H1 (cell line): Measurements from ENCODE around the gene USP49. TPM values are rescaled to one million over a fixed set of nuclear protein-coding genes. Genes with fewer than 3 reads are reported as not detected.
"Not testable (repeated sequence)": the region's sequence is repeated elsewhere in the genome, so short reads cannot be mapped to it uniquely, and the experiment has no call there.

Experiments
- CTCF ChIA-PET: fragments of 300-600 bp; sonication (Branson Sonifier 250); formaldehyde crosslinking; loops from one replicate; lab custom pipeline; 2021; ENCODE audit not compliant: partially characterized antibody; lab: Charles Lee
- POLR2A ChIA-PET: fragments of 300-600 bp; sonication (Branson Sonifier 250); formaldehyde crosslinking; loops from one replicate; lab custom pipeline; 2021; ENCODE audit warnings: inconsistent platforms; ENCODE audit not compliant: partially characterized antibody; lab: Charles Lee
- DNase-seq, 2 experiments: peaks; one replicate each; pipeline versions ENCODE4 v3.0.0 to v3.0.0-alpha.2; 2010 to 2022; ENCODE audit warnings: low spot score in 2 of 2, low read depth in 1 of 2, mixed read lengths in 1 of 2
- FAIRE-seq: peaks from 2 replicates; lab custom pipeline; 2011; peaks lifted over from hg19 to GRCh38; lab: Jason Lieb, UNC
- H2AFZ ChIP-seq: 2 replicates; pipeline ENCODE4 v1.8.1; 2012; ENCODE audit warnings: low read length, inconsistent platforms
- H2AK5ac ChIP-seq: 2 replicates; pipeline ENCODE4 v1.6.1; 2013; ENCODE audit warnings: low read depth, low read length
- H2BK120ac ChIP-seq: replicated peaks from 2 replicates; pipeline ENCODE3; 2013; ENCODE audit warnings: low read depth, low read length, inconsistent platforms
- H2BK12ac ChIP-seq: 2 replicates; pipeline ENCODE4 v1.6.1; 2013; ENCODE audit warnings: low read depth, low read length
- H2BK15ac ChIP-seq: 2 replicates; pipeline ENCODE4 v1.6.1; 2013; ENCODE audit warnings: low read length
- H2BK20ac ChIP-seq: 2 replicates; pipeline ENCODE4 v1.6.1; 2013; ENCODE audit warnings: low read length
- H2BK5ac ChIP-seq: 2 replicates; pipeline ENCODE4 v1.6.1; 2013; ENCODE audit warnings: low read depth, low read length
- H3K14ac ChIP-seq: 2 replicates; pipeline ENCODE4 v1.6.1; 2013; ENCODE audit warnings: inconsistent platforms; ENCODE audit not compliant: insufficient read length
- H3K18ac ChIP-seq: 2 replicates; pipeline ENCODE4 v1.6.1; 2013; ENCODE audit warnings: low read length; ENCODE audit errors: extremely low read depth
- H3K23ac ChIP-seq: 2 replicates; pipeline ENCODE4 v1.6.1; 2013; ENCODE audit warnings: inconsistent platforms; ENCODE audit not compliant: insufficient read length
- H3K23me2 ChIP-seq: 2 replicates; pipeline ENCODE4 v1.6.1; 2013; ENCODE audit warnings: low read depth, low read length
- H3K27ac ChIP-seq: 2 replicates; pipeline ENCODE4 v1.6.1; 2011; ENCODE audit warnings: low read depth, low read length, inconsistent platforms
- H3K27me3 ChIP-seq, 4 experiments: replicated peaks in 1 of 4; 1 replicate in 1 of 4; 2 replicates in 3 of 4; pipeline versions ENCODE4 v1.6.1 to v1.8.1; 2011 to 2013; ENCODE audit warnings: low read length in 3 of 4, mild to moderate bottlenecking in 3 of 4, inconsistent platforms in 2 of 4, mixed read lengths in 2 of 4, moderate library complexity in 1 of 4; ENCODE audit not compliant: control insufficient read depth in 3 of 4, insufficient read depth in 3 of 4; ENCODE audit errors: extremely low read depth in 1 of 4
- H3K36me3 ChIP-seq, 4 experiments: 2 replicates each; pipeline versions ENCODE4 v1.6.1 to v1.8.1; 2011 to 2013; ENCODE audit warnings: mild to moderate bottlenecking in 4 of 4, low read length in 3 of 4, moderate library complexity in 2 of 4, control low read depth in 1 of 4, inconsistent platforms in 1 of 4; ENCODE audit not compliant: insufficient read depth in 4 of 4, control insufficient read depth in 2 of 4
- H3K4ac ChIP-seq: replicated peaks from 2 replicates; pipeline ENCODE3; 2013; ENCODE audit warnings: low read length, low read depth, mixed read lengths, inconsistent platforms; ENCODE audit not compliant: insufficient read length
- H3K4me1 ChIP-seq, 4 experiments: replicated peaks in 1 of 4; 1 replicate in 1 of 4; 2 replicates in 3 of 4; pipeline versions ENCODE4 v1.6.1 to v1.8.1; 2011 to 2013; ENCODE audit warnings: low read length in 3 of 4, inconsistent platforms in 2 of 4, mixed read lengths in 1 of 4; ENCODE audit not compliant: insufficient read depth in 4 of 4, control insufficient read depth in 3 of 4
- H3K4me2 ChIP-seq, 2 experiments: 2 replicates each; pipeline versions ENCODE4 v1.6.1 to v1.8.1; 2011 to 2013; ENCODE audit warnings: low read depth in 2 of 2, low read length in 2 of 2, control low read depth in 1 of 2, inconsistent platforms in 1 of 2, mild to moderate bottlenecking in 1 of 2; ENCODE audit not compliant: insufficient read depth in 1 of 2
- H3K4me3 ChIP-seq, 4 experiments: fragments of 200-600, 300-600 bp in 1 of 4; sonication (generic), shearing (Covaris generic), sonication (Bioruptor Twin) in 1 of 4; 2 replicates each; pipeline versions ENCODE4 v1.5.1 to v1.8.1; 2011 to 2016; ENCODE audit warnings: low read length in 4 of 4, low read depth in 3 of 4, control low read depth in 2 of 4, inconsistent platforms in 2 of 4, mild to moderate bottlenecking in 2 of 4, mixed read lengths in 1 of 4, moderate library complexity in 1 of 4; ENCODE audit not compliant: insufficient read depth in 2 of 4; ENCODE audit errors: extremely low read depth in 1 of 4
- H3K56ac ChIP-seq: replicated peaks from 2 replicates; pipeline ENCODE3; 2013; ENCODE audit warnings: low read depth, mild to moderate bottlenecking, mixed read lengths, low read length, inconsistent platforms; ENCODE audit not compliant: insufficient read length
- H3K79me1 ChIP-seq: 2 replicates; pipeline ENCODE4 v1.6.1; 2013; ENCODE audit warnings: low read depth, low read length, control low read depth
- H3K79me2 ChIP-seq, 2 experiments: 2 replicates each; pipeline versions ENCODE4 v1.6.1 to v1.8.1; 2012 to 2013; ENCODE audit warnings: low read length in 2 of 2, mild to moderate bottlenecking in 2 of 2, inconsistent platforms in 1 of 2; ENCODE audit not compliant: insufficient read depth in 2 of 2, control insufficient read depth in 1 of 2
- H3K9ac ChIP-seq, 4 experiments: replicated peaks in 1 of 4; 1 replicate in 1 of 4; 2 replicates in 3 of 4; pipeline versions ENCODE4 v1.6.1 to v1.8.1; 2011 to 2013; ENCODE audit warnings: low read depth in 3 of 4, low read length in 3 of 4, control low read depth in 2 of 4, mild to moderate bottlenecking in 2 of 4, moderate library complexity in 2 of 4, inconsistent platforms in 1 of 4; ENCODE audit errors: extremely low read depth in 1 of 4
- H3K9me3 ChIP-seq, 2 experiments: 2 replicates each; pipeline versions ENCODE4 v1.6.1 to v1.8.1; 2012 to 2013; ENCODE audit warnings: mild to moderate bottlenecking in 2 of 2, moderate library complexity in 2 of 2, control low read depth in 1 of 2, inconsistent platforms in 1 of 2, low read depth in 1 of 2, low read length in 1 of 2, mixed read lengths in 1 of 2; ENCODE audit not compliant: insufficient read depth in 2 of 2
- H4K20me1 ChIP-seq, 2 experiments: replicated peaks in 1 of 2; 2 replicates each; pipeline versions ENCODE3 to v1.8.1; 2011 to 2013; ENCODE audit warnings: inconsistent platforms in 2 of 2, low read length in 2 of 2, mild to moderate bottlenecking in 1 of 2; ENCODE audit not compliant: insufficient read depth in 2 of 2, control insufficient read depth in 1 of 2
- H4K5ac ChIP-seq: 2 replicates; pipeline ENCODE4 v1.6.1; 2013; ENCODE audit warnings: low read length, low read depth, mixed read lengths, inconsistent platforms; ENCODE audit not compliant: insufficient read length
- H4K8ac ChIP-seq: 2 replicates; pipeline ENCODE4 v1.8.0; 2013; ENCODE audit warnings: mild to moderate bottlenecking, moderate library complexity, low read length, inconsistent platforms; ENCODE audit not compliant: insufficient read depth; ENCODE audit errors: extremely low read depth
- H4K91ac ChIP-seq: replicated peaks from 2 replicates; pipeline ENCODE3; 2013; ENCODE audit warnings: low read length, mixed read lengths, inconsistent platforms; ENCODE audit not compliant: insufficient read length
- HDAC6 ChIP-seq: IDR thresholded peaks from one replicate; pipeline ENCODE4 v1.7.1; 2012; ENCODE audit warnings: low read depth, mild to moderate bottlenecking, inconsistent platforms, low read length, moderate library complexity
- NRF1 ChIP-seq: IDR thresholded peaks from 2 replicates; pipeline ENCODE4 v1.6.1; 2011; ENCODE audit warnings: mild to moderate bottlenecking, low read depth, low read length, improper control_type of control experiment
- PHF8 ChIP-seq: fragments of 200-600 bp; sonication (generic); conservative IDR thresholded peaks from 2 replicates; pipeline ENCODE4 v1.7.1; 2012; ENCODE audit warnings: low read depth, mild to moderate bottlenecking, inconsistent platforms, low read length, moderate library complexity
- SP2 ChIP-seq: IDR thresholded peaks from 2 replicates; pipeline ENCODE4 v1.6.1; 2012; ENCODE audit warnings: mild to moderate bottlenecking, low read length, inconsistent platforms
- TCF12 ChIP-seq: IDR thresholded peaks from 2 replicates; pipeline ENCODE4 v1.6.1; 2011; ENCODE audit warnings: low read depth, mild to moderate bottlenecking, low read length
- WGBS, 2 experiments: shearing (Covaris generic) in 1 of 2; methylation state at CpG; one replicate each; pipeline versions ENCODE4 v1.1.6 to v1.1.7; 2013 to 2015; ENCODE audit warnings: low lambda C conversion rate in 2 of 2, mixed read lengths in 2 of 2, inconsistent platforms in 1 of 2, low coverage in 1 of 2, missing lambda C conversion rate in 1 of 2; ENCODE audit not compliant: insufficient replicate concordance in 2 of 2, insufficient coverage in 1 of 2, insufficient read length in 1 of 2; ENCODE audit errors: extremely low coverage in 1 of 2, missing lambda C conversion rate in 1 of 2; 5-methylcytosine and 5-hydroxymethylcytosine counted together
- polyA plus RNA-seq, 7 experiments: library from polyadenylated mRNA; depleted of rRNA in 3 of 7; stranded (reverse) in 5 of 7; unstranded in 2 of 7; fragments of >200 nt in 5 of 7; fragments of 200-250 nt in 2 of 7; gene quantifications; 1 replicate in 5 of 7; 2 replicates in 1 of 7; 4 replicates in 1 of 7; pipeline versions ENCODE4 v1.2.1 to v1.2.3, GENCODE V29; 2011 to 2013; ENCODE audit warnings: missing spikeins in 2 of 7, mixed read lengths in 2 of 7
- total RNA-seq: library from RNA; stranded (reverse); fragmentation: NEBNext Ultra II Directional; extraction: Animal tissue kit (Norgen Biotek cat#: 25700); gene quantifications from 2 replicates; pipeline ENCODE4 v1.2.1, GENCODE V29; 2021
- TF ChIP-seq, protein P1 (sequence below): IDR thresholded peaks from 2 replicates; pipeline ENCODE4 v1.6.1; 2011; ENCODE audit warnings: low read length, improper control_type of control experiment

The USP49 gene
- total and polyA plus RNA-seq, 2 of the 8 experiments (the other 6 are each of a cell fraction or from before 2014, with no cell fraction given) = 6.9 to 24.4 TPM

- TF ChIP-seq, protein P1, sequence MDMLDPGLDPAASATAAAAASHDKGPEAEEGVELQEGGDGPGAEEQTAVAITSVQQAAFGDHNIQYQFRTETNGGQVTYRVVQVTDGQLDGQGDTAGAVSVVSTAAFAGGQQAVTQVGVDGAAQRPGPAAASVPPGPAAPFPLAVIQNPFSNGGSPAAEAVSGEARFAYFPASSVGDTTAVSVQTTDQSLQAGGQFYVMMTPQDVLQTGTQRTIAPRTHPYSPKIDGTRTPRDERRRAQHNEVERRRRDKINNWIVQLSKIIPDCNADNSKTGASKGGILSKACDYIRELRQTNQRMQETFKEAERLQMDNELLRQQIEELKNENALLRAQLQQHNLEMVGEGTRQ = no peak
- TF ChIP-seq NRF1 = no peak
- TF ChIP-seq TCF12 = no peak
- no peak for TF ChIP-seq HDAC6
- no peak for TF ChIP-seq SP2
- TF ChIP-seq PHF8 = no peak
These were observed 127.9 kb downstream of the USP49 start (continued) for GRCh38 chr6:41767112-41767833.

- not testable (repeated sequence) for H3K9me3 ChIP-seq, H2AFZ ChIP-seq, H2AK5ac ChIP-seq, FAIRE-seq, H3K4me2 ChIP-seq, H3K18ac ChIP-seq, H3K56ac ChIP-seq, H4K5ac ChIP-seq, H2BK120ac ChIP-seq, DNase-seq, H3K4me3 ChIP-seq, H3K4me1 ChIP-seq, H3K23me2 ChIP-seq, H3K27me3 ChIP-seq, H3K27ac ChIP-seq, H4K91ac ChIP-seq, H4K20me1 ChIP-seq, H2BK20ac ChIP-seq, H2BK12ac ChIP-seq, H3K23ac ChIP-seq, H3K14ac ChIP-seq, H3K9ac ChIP-seq, H3K79me1 ChIP-seq, H2BK5ac ChIP-seq, H3K4ac ChIP-seq, H2BK15ac ChIP-seq, H3K36me3 ChIP-seq, H3K79me2 ChIP-seq, H4K8ac ChIP-seq
- 91% methylated on average over 4 of the region's 4 CpGs; no CpG with 5 or more reads in 1 of the 2 experiments for WGBS, 2 experiments
- POLR2A ChIA-PET = interaction anchor here (0.7 to 1.4 kb wide), 2 partner anchors 12 to 285 kb away, joined by 3 read pairs; partner anchors contain the start of gene TAF8
- CTCF ChIA-PET = interaction anchor here (0.5 to 5.2 kb wide), 4 partner anchors 10 to 278 kb away, joined by 3 to 37 read pairs (median 4); no protein-coding TSS in a partner anchor
These were observed 129.0 kb downstream of the USP49 start for GRCh38 chr6:41766043-41766664.
